ENCODE results near the gene CEMIP.

DNA sequence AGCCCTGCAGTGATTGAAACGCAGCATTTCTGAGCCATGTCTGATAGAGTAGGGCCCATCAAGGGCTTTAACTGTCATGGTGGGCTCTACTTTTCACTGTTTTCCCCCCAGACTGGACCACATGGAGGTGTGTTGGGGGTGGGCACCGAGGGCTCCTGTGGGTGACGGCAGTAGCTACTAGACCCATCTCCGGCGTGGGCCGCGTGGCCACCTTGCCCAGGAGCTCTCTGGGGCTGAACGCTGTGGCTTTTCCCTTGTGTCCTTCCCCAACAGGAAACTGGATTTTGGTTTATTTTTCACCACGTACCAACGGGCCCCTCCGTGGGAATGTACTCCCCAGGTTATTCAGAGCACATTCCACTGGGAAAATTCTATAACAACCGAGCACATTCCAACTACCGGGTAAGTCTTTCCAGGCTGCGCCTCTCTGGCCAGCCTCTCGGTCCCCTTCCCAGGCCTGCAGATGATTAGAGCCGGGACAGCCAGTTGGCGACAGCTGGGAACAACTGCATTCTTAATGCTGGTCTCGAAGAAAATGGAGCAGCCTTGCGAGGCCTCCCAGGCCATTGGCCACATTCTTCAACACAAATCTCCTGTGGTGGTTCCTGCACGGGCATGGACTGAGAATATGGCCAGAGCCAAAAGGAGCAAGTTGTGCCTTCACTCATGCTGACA, 142.7 kb downstream of the CEMIP start:
- TF ChIP-seq, protein P1, sequence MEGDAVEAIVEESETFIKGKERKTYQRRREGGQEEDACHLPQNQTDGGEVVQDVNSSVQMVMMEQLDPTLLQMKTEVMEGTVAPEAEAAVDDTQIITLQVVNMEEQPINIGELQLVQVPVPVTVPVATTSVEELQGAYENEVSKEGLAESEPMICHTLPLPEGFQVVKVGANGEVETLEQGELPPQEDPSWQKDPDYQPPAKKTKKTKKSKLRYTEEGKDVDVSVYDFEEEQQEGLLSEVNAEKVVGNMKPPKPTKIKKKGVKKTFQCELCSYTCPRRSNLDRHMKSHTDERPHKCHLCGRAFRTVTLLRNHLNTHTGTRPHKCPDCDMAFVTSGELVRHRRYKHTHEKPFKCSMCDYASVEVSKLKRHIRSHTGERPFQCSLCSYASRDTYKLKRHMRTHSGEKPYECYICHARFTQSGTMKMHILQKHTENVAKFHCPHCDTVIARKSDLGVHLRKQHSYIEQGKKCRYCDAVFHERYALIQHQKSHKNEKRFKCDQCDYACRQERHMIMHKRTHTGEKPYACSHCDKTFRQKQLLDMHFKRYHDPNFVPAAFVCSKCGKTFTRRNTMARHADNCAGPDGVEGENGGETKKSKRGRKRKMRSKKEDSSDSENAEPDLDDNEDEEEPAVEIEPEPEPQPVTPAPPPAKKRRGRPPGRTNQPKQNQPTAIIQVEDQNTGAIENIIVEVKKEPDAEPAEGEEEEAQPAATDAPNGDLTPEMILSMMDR (IDR thresholded peaks at IDR 0.05; ENCODE audit: low read length): no peak
- TF ChIP-seq EZH2 (optimal IDR thresholded peaks at IDR 0.05; ENCODE audit: low read depth, low read length): no peak

All from MM.1S (cell line).